ENCODE results near the gene LHFPL4.

DNA sequence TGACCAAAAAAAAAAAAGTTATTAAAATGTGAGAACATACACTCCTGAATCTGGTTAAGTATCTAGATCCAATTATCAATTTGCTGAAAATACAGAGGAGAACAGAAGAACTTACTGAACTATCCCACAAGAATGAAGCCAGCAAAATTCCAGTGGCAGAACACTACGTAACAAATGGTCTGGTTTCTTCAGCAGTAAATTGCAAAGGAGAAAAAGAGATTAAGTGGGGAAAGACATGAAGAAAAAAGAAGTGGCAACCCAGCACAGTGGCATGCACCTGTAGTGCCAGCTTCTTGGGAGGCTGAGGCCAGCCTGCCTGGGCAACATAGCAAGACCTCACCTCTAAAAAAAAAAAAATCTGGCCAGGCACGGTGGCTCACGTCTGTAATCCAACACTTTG, 62.1 kb downstream of the LHFPL4 start:
- TF ChIP-seq CTCF (IDR thresholded peaks at IDR 0.05; ENCODE audit: insufficient read depth, low read length) (no peak), REST (IDR thresholded peaks at IDR 0.05; ENCODE audit: insufficient replicate concordance, low read depth) (no peak)

All from HL-60 (cell line).